ENCODE results near the gene MREG.
A peak's percentile ranks its signal among the peaks of the same experiment; 100 is the strongest.

MREG gene

DNA sequence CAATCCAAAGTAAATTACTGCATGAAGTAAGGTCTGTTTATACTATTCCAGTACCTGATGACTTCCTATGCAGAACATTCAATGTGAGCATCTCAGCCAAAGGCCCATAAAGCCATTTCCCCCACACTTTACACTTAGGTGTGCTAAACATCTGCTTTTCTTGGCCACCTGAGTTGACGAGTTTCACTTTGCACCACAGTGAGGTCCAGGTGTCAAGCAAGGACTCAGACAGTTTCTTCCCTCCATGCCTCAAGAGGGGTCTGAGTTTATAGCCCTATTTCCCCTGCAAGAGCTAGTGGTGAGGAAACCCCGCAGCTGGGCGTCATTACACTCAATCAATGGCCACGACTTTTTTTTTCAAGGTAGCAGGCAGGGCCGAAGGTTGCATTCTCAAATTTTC lies 107.7 kb downstream of the MREG start:
- peak overlapping the region; percentile 29 for H3K4me2 ChIP-seq (ENCODE audit: low read depth, low read length)
- TF ChIP-seq, protein P1, sequence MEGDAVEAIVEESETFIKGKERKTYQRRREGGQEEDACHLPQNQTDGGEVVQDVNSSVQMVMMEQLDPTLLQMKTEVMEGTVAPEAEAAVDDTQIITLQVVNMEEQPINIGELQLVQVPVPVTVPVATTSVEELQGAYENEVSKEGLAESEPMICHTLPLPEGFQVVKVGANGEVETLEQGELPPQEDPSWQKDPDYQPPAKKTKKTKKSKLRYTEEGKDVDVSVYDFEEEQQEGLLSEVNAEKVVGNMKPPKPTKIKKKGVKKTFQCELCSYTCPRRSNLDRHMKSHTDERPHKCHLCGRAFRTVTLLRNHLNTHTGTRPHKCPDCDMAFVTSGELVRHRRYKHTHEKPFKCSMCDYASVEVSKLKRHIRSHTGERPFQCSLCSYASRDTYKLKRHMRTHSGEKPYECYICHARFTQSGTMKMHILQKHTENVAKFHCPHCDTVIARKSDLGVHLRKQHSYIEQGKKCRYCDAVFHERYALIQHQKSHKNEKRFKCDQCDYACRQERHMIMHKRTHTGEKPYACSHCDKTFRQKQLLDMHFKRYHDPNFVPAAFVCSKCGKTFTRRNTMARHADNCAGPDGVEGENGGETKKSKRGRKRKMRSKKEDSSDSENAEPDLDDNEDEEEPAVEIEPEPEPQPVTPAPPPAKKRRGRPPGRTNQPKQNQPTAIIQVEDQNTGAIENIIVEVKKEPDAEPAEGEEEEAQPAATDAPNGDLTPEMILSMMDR (IDR thresholded peaks at IDR 0.05; ENCODE audit: low read length): no peak
- TF ChIP-seq EZH2 (optimal IDR thresholded peaks at IDR 0.05; ENCODE audit: low read depth, low read length) (no peak), EZH2phosphoT487 (IDR thresholded peaks at IDR 0.05; ENCODE audit: low read length) (no peak)

DNA sequence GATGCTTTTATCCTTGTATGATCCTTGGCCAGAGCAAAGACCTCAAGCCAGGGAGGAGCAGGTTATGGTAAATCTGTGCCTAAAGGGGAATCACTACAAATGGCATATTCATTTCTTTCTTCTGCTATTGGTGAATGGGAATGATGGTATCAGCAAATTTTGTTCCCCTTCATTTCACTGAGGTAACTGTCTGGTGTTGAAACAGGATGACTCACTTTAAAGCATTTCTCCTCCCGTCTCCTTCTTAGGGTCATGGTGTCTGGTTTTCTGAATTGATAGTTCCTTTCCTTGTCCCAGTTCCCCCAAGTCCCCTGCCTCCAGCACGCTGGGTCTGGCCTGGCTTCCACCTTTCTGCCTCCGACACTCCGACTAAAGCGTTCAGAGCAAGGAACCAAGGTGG lies 109.2 kb downstream of the MREG start:
- Histone ChIP-seq H3K4me1 (ENCODE audit: low read length) (peaks cover 59% of the 10 kb centered on the region), H3K79me2 (ENCODE audit: low read length) (no peaks in the 10 kb centered on the region), H3K27ac (ENCODE audit: low read length) (no peak overlapping the region), H3K27me3 (replicated peaks; ENCODE audit: insufficient read depth, low read length) (no peaks in the 10 kb centered on the region), H3K9me2 (replicated peaks; ENCODE audit: insufficient read depth, low read length) (no peaks in the 10 kb centered on the region), H2AFZ (ENCODE audit: low read length) (no peak overlapping the region), H3K9ac (ENCODE audit: low read length) (no peak overlapping the region), H3K4me3 (ENCODE audit: low read length) (no peak overlapping the region), H3K36me3 (replicated peaks; ENCODE audit: insufficient read depth, low read length) (no peaks in the 10 kb centered on the region), H3K9me3 (replicated peaks; ENCODE audit: insufficient read depth, low read length) (no peaks in the 10 kb centered on the region), H3K4me2 (ENCODE audit: low read depth, low read length) (no peak overlapping the region), H3F3A (ENCODE audit: insufficient read depth, low read length) (peaks cover 20% of the 10 kb centered on the region), H4K20me1 (ENCODE audit: insufficient read depth, low read length) (no peaks in the 10 kb centered on the region)
- TF ChIP-seq EZH2phosphoT487 (IDR thresholded peaks at IDR 0.05; ENCODE audit: low read length): no peak
- TF ChIP-seq, protein P1 (IDR thresholded peaks at IDR 0.05; ENCODE audit: low read length): no peak
- no peak for TF ChIP-seq EZH2 (optimal IDR thresholded peaks at IDR 0.05; ENCODE audit: low read depth, low read length)
- no peak for DNase-seq

More for the DNA sequence above, 107.7 kb downstream of the MREG start:
- Histone ChIP-seq H2AFZ (ENCODE audit: low read length) (peak overlapping the region; percentile 29; the same call in 1 of the 2 replicates), H3K9ac (ENCODE audit: low read length) (peak overlapping the region; percentile 20; the same call in 1 of the 2 replicates), H3K27me3 (replicated peaks; ENCODE audit: insufficient read depth, low read length) (no peaks in the 10 kb centered on the region), H3K4me3 (ENCODE audit: low read length) (no peak overlapping the region), H3K9me2 (replicated peaks; ENCODE audit: insufficient read depth, low read length) (no peaks in the 10 kb centered on the region), H3F3A (ENCODE audit: insufficient read depth, low read length) (peaks cover 20% of the 10 kb centered on the region), H3K27ac (ENCODE audit: low read length) (peak overlapping the region; percentile 79), H3K9me3 (replicated peaks; ENCODE audit: insufficient read depth, low read length) (no peaks in the 10 kb centered on the region), H3K79me2 (ENCODE audit: low read length) (no peaks in the 10 kb centered on the region), H3K4me1 (ENCODE audit: low read length) (peaks cover 52% of the 10 kb centered on the region), H3K36me3 (replicated peaks; ENCODE audit: insufficient read depth, low read length) (no peaks in the 10 kb centered on the region), H4K20me1 (ENCODE audit: insufficient read depth, low read length) (no peaks in the 10 kb centered on the region)
- peak; percentile 93 for DNase-seq

- Histone ChIP-seq H3K27ac (ENCODE audit: low read length) (no peak overlapping the region), H4K20me1 (ENCODE audit: insufficient read depth, low read length) (no peaks in the 10 kb centered on the region), H3K9me2 (replicated peaks; ENCODE audit: insufficient read depth, low read length) (no peaks in the 10 kb centered on the region), H3K4me1 (ENCODE audit: low read length) (peaks cover 59% of the 10 kb centered on the region), H3K79me2 (ENCODE audit: low read length) (no peaks in the 10 kb centered on the region), H3K4me3 (ENCODE audit: low read length) (no peak overlapping the region), H2AFZ (ENCODE audit: low read length) (no peak overlapping the region), H3F3A (ENCODE audit: insufficient read depth, low read length) (peaks cover 20% of the 10 kb centered on the region), H3K27me3 (replicated peaks; ENCODE audit: insufficient read depth, low read length) (no peaks in the 10 kb centered on the region), H3K36me3 (replicated peaks; ENCODE audit: insufficient read depth, low read length) (no peaks in the 10 kb centered on the region), H3K9me3 (replicated peaks; ENCODE audit: insufficient read depth, low read length) (no peaks in the 10 kb centered on the region), H3K9ac (ENCODE audit: low read length) (no peak overlapping the region), H3K4me2 (ENCODE audit: low read depth, low read length) (no peak overlapping the region)
- TF ChIP-seq EZH2phosphoT487 (IDR thresholded peaks at IDR 0.05; ENCODE audit: low read length) (no peak), EZH2 (optimal IDR thresholded peaks at IDR 0.05; ENCODE audit: low read depth, low read length) (no peak)
- TF ChIP-seq, protein P1 (IDR thresholded peaks at IDR 0.05; ENCODE audit: low read length): no peak
- no peak for DNase-seq
These were observed 110.1 kb downstream of the MREG start for GRCh38 chr2:215903203-215903602.

Data from MM.1S (cell line).